Neural progenitor cell (in vitro differentiated cells): ENCODE data around the gene FSTL4.

Experiments
- EZH2 ChIP-seq: fragments of 200-600 bp; sonication (generic); IDR thresholded peaks from 2 replicates; pipeline ENCODE4 v1.6.1; 2017; ENCODE audit warnings: antibody characterized with exemption, mild to moderate bottlenecking, moderate library complexity
- EZH2phosphoT487 ChIP-seq: fragments of 200-600 bp; sonication (generic); IDR thresholded peaks from 2 replicates; pipeline ENCODE4 v1.6.1; 2017; ENCODE audit warnings: antibody characterized with exemption
- TF ChIP-seq, protein P1 (sequence below): fragments of 200-600 bp; sonication (generic); IDR thresholded peaks from 2 replicates; pipeline ENCODE4 v1.5.1; 2017; ENCODE audit warnings: antibody characterized with exemption, mild to moderate bottlenecking

DNA sequence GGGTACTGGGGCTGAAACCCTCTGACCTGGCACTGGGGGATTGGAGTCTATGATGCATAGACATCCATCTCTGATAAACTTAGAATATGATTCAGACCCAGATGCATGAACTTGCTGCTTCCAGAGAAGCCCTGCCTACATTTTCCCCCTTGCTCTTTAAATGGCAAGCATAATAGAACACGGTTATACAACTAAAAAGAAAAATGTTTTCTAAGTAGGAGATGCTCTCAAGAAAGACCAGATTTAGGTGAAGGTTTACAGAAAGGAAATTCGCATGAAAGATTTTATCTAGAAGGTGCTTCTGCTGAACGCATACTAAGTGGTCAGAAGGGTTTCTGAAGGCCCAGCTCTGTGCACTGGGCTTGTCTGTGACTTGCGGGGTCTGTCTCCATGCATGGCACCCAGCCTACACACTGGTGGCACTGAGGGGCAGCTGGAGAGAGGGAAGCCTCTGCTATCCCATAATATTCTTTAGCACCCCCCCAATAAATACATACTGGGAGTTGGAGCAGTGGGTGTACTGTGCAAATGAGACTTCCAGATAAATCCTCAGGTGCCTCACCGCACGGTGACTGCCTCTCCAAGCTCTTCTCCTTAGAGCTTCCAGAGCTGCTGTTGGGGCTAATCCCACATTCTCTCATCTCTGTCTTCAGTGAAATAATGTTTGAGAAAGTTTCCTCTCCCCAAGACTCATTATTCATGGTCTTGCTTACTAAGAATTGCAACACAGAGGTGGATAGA lies 114.6 kb downstream of the FSTL4 start:
- TF ChIP-seq, protein P1, sequence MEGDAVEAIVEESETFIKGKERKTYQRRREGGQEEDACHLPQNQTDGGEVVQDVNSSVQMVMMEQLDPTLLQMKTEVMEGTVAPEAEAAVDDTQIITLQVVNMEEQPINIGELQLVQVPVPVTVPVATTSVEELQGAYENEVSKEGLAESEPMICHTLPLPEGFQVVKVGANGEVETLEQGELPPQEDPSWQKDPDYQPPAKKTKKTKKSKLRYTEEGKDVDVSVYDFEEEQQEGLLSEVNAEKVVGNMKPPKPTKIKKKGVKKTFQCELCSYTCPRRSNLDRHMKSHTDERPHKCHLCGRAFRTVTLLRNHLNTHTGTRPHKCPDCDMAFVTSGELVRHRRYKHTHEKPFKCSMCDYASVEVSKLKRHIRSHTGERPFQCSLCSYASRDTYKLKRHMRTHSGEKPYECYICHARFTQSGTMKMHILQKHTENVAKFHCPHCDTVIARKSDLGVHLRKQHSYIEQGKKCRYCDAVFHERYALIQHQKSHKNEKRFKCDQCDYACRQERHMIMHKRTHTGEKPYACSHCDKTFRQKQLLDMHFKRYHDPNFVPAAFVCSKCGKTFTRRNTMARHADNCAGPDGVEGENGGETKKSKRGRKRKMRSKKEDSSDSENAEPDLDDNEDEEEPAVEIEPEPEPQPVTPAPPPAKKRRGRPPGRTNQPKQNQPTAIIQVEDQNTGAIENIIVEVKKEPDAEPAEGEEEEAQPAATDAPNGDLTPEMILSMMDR = no peak
- TF ChIP-seq EZH2 (no peak), EZH2phosphoT487 (no peak)
